RWPE2 (cell line): ENCODE results near the gene NDUFA11.

ENCODE experiments used
- ATAC-seq: fragments of 200-7000 bp; cut with Tn5 transposase; 3 replicates; pipeline ENCODE4 v1.9.1; 2021; ENCODE audit warnings: low read depth
- DNase-seq: peaks from one replicate; pipeline ENCODE4 v3.0.0-alpha.2; 2020; ENCODE audit warnings: low spot score
- H3K27ac ChIP-seq: fragments of 450-650 bp; 2 replicates; pipeline ENCODE4 v1.5.1; 2017; ENCODE audit warnings: mild to moderate bottlenecking; ENCODE audit not compliant: poor library complexity, severe bottlenecking
- H3K27me3 ChIP-seq: fragments of 250-450 bp; sonication (Bioruptor Pico); 2 replicates; pipeline ENCODE4 v1.5.1; 2021; ENCODE audit warnings: mild to moderate bottlenecking, moderate library complexity; ENCODE audit not compliant: insufficient read depth, poor library complexity, severe bottlenecking
- H3K36me3 ChIP-seq: fragments of 250-450 bp; sonication (Bioruptor Pico); 2 replicates; pipeline ENCODE4 v1.5.1; 2020; ENCODE audit warnings: low read depth, mild to moderate bottlenecking, moderate library complexity
- H3K4me1 ChIP-seq: fragments of 250-450 bp; sonication (Bioruptor Pico); 2 replicates; pipeline ENCODE4 v1.5.1; 2021; ENCODE audit warnings: mild to moderate bottlenecking, moderate library complexity; ENCODE audit not compliant: insufficient read depth, poor library complexity, severe bottlenecking
- H3K4me3 ChIP-seq: fragments of 250-450 bp; sonication (Bioruptor Pico); 2 replicates; pipeline ENCODE4 v1.5.1; 2021; ENCODE audit warnings: mild to moderate bottlenecking, moderate library complexity; ENCODE audit not compliant: severe bottlenecking
- H3K9me3 ChIP-seq: fragments of 250-450 bp; sonication (Bioruptor Pico); 2 replicates; pipeline ENCODE4 v1.5.1; 2021; ENCODE audit warnings: mild to moderate bottlenecking, moderate library complexity; ENCODE audit not compliant: severe bottlenecking
- TF ChIP-seq, protein P1 (sequence below): fragments of 450-650 bp; IDR thresholded peaks from one replicate; pipeline ENCODE4 v1.5.1; 2017; ENCODE audit warnings: mild to moderate bottlenecking, moderate library complexity; ENCODE audit not compliant: poor library complexity, severe bottlenecking

Gene NDUFA11

GRCh38 chr19:5904352-5905113 is 943 bp upstream of the NDUFA11 start, which contains the start of gene VMAC:
Gene VMAC, plus strand, starts transcription at chr19:5904872. Its CDS starts 19 bp downstream, at chr19:5904891.
- H3K36me3 ChIP-seq: peaks cover 14% of the 10 kb centered on the region
- H3K9me3 ChIP-seq: no peaks in the 10 kb centered on the region
- TF ChIP-seq, protein P1, sequence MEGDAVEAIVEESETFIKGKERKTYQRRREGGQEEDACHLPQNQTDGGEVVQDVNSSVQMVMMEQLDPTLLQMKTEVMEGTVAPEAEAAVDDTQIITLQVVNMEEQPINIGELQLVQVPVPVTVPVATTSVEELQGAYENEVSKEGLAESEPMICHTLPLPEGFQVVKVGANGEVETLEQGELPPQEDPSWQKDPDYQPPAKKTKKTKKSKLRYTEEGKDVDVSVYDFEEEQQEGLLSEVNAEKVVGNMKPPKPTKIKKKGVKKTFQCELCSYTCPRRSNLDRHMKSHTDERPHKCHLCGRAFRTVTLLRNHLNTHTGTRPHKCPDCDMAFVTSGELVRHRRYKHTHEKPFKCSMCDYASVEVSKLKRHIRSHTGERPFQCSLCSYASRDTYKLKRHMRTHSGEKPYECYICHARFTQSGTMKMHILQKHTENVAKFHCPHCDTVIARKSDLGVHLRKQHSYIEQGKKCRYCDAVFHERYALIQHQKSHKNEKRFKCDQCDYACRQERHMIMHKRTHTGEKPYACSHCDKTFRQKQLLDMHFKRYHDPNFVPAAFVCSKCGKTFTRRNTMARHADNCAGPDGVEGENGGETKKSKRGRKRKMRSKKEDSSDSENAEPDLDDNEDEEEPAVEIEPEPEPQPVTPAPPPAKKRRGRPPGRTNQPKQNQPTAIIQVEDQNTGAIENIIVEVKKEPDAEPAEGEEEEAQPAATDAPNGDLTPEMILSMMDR: no peak
- ATAC-seq: peak; percentile 87
- no peaks in the 10 kb centered on the region for H3K27me3 ChIP-seq
- peak; percentile 100 for DNase-seq
- H3K27ac ChIP-seq: peak within 1 kb of the TSS; percentile 80
- peaks cover 3% of the 10 kb centered on the region for H3K4me1 ChIP-seq
- H3K4me3 ChIP-seq: peak within 1 kb of the TSS; percentile 97

DNA sequence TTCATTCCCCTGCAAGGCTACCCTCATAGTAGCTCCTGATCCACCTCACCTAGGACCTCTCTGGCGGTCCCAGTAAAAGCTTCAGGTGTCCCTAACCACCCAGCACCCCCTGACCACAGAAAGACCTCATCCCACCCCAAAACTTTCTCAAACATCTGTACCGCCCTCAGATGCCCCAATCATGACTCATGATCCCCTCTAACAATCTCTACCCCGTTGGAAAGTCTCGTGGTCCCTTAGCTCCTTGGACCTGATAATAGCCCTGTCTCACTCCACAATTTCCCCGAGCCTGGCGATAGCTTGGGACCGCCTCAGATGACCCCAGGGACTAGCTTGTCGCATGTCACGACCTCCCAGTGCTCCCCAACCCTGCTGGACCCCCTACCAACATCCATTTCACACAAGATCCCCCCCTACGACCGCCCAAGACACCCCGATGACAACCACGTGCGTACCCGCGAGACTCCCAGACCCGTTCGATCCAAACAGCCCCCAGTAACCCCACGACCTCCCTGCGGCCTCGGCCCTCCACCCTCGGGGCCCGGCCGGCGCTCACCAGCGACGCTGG is 450 bp downstream of the NDUFA11 start:
- no peak for DNase-seq
- no peak for ATAC-seq
- Histone ChIP-seq H3K9me3 (no peaks in the 10 kb centered on the region), H3K4me3 (peak overlapping the region; percentile 97), H3K27ac (peak overlapping the region; percentile 80), H3K36me3 (peaks cover 14% of the 10 kb centered on the region), H3K4me1 (peaks cover 3% of the 10 kb centered on the region), H3K27me3 (no peaks in the 10 kb centered on the region)
- TF ChIP-seq, protein P1: no peak

DNA sequence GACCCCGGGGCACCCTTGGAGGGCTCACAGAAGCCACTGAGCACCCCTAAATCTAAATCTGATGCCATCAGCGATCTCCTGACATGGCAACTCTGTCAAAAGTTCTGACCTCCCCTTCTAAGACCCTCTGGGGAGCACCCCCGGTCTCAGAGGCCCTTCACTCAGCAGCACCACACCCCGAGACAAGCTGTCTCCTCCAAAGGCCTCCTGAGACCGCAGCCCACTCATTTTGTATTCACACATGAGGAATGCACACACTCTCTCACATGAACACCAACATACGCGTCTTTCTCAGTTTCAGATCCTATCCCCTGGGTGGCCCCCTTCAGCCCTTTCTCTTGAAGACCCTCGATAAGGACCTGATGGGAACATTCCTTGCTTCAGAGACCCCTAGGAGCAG is 2.6 kb downstream of the NDUFA11 start:
- no peak for ATAC-seq
- Histone ChIP-seq H3K4me1 (peaks cover 3% of the 10 kb centered on the region), H3K27me3 (no peaks in the 10 kb centered on the region), H3K9me3 (no peaks in the 10 kb centered on the region), H3K4me3 (no peak overlapping the region), H3K36me3 (peaks cover 14% of the 10 kb centered on the region), H3K27ac (no peak overlapping the region)
- TF ChIP-seq, protein P1: no peak
- no peak for DNase-seq

- Histone ChIP-seq H3K27ac (no peak overlapping the region), H3K27me3 (no peaks in the 10 kb centered on the region), H3K36me3 (peaks cover 19% of the 10 kb centered on the region), H3K4me3 (no peak overlapping the region), H3K9me3 (no peaks in the 10 kb centered on the region), H3K4me1 (peaks cover 3% of the 10 kb centered on the region)
- ATAC-seq (no peak), DNase-seq (no peak)
- TF ChIP-seq, protein P1: no peak
Observed at GRCh38 chr19:5899728-5900526, 3.7 kb downstream of the NDUFA11 start.
